NOMO-1 treated with DMSO at 0.1 percent for 48 hours (cell line): ENCODE data around the gene PHPT1.
"Not testable (repeated sequence)": the region's sequence is repeated elsewhere in the genome, so short reads cannot be mapped to it uniquely, and the experiment has no call there.

Experiments
- DNase-seq: peaks from one replicate; lab custom pipeline; 2025; ENCODE audit not compliant: unreplicated experiment; lab: John Stamatoyannopoulos, UW

Gene PHPT1

GRCh38 chr9:136883670-136884069 lies 34.5 kb downstream of the PHPT1 start:
- DNase-seq: not testable (repeated sequence)

- peak; percentile 99 for DNase-seq
These were observed 36.9 kb downstream of the PHPT1 start, which contains the start of gene TRAF2 for GRCh38 chr9:136885950-136886578. TSS of gene TRAF2 (plus strand) at chr9:136886516. CDS start at chr9:136898741, 12,225 bp downstream.

- DNase-seq: peak; percentile 48
These were observed 37.7 kb downstream of the PHPT1 start for GRCh38 chr9:136886610-136887597.

GRCh38 chr9:136888454-136888853 lies 39.2 kb downstream of the PHPT1 start:
- no peak for DNase-seq

GRCh38 chr9:136889858-136890257 lies 40.6 kb downstream of the PHPT1 start:
- no peak for DNase-seq

GRCh38 chr9:136890661-136891060 lies 41.5 kb downstream of the PHPT1 start:
- no peak for DNase-seq

- DNase-seq: no peak
These were observed 46.8 kb downstream of the PHPT1 start for GRCh38 chr9:136896027-136896426.

GRCh38 chr9:136898483-136899100 lies 49.4 kb downstream of the PHPT1 start:
- DNase-seq: no peak

GRCh38 chr9:136899196-136899595 lies 50.0 kb downstream of the PHPT1 start:
- DNase-seq: no peak

GRCh38 chr9:136900556-136900955 lies 51.3 kb downstream of the PHPT1 start:
- no peak for DNase-seq
